HEK293T (cell line): ENCODE measurements around the gene HOXD10.
A peak's percentile ranks its signal among the peaks of the same experiment; 100 is the strongest.

Source experiments
- CTCF ChIA-PET: fragments of 350-600 bp; formaldehyde crosslinking; extraction: SDS; loops from one replicate; lab custom pipeline; 2021; ENCODE audit warnings: antibody characterized with exemption, inconsistent platforms; lab: Yijun Ruan, JAX
- POLR2A ChIA-PET: fragments of 350-600 bp; formaldehyde crosslinking; extraction: SDS; loops from one replicate; lab custom pipeline; 2020; ENCODE audit warnings: antibody characterized with exemption, inconsistent platforms; lab: Yijun Ruan, JAX
- DNase-seq: peaks from one replicate; pipeline ENCODE4 v3.0.0; 2012; ENCODE audit warnings: mixed read lengths; ENCODE audit errors: extremely low spot score
- ARNT ChIP-seq: fragments of 450-650 bp; IDR thresholded peaks from 2 replicates; pipeline ENCODE4 v1.6.1; 2017; ENCODE audit warnings: mild to moderate bottlenecking
- BHLHE40 ChIP-seq: fragments of 450-650 bp; IDR thresholded peaks from 2 replicates; pipeline ENCODE4 v1.6.1; 2016; ENCODE audit warnings: mild to moderate bottlenecking, moderate library complexity, borderline replicate concordance
- CTBP1 ChIP-seq: fragments of 450-650 bp; IDR thresholded peaks from 2 replicates; pipeline ENCODE4 v1.6.1; 2016; ENCODE audit warnings: borderline replicate concordance
- ELF4 ChIP-seq: fragments of 450-650 bp; IDR thresholded peaks from 2 replicates; pipeline ENCODE4 v1.6.1; 2017; ENCODE audit warnings: antibody characterized with exemption
- FOXA1 ChIP-seq: fragments of 450-650 bp; IDR thresholded peaks from 2 replicates; pipeline ENCODE4 v1.6.1; 2016; ENCODE audit warnings: mild to moderate bottlenecking
- FOXK2 ChIP-seq: fragments of 450-650 bp; IDR thresholded peaks from 2 replicates; pipeline ENCODE4 v1.6.1; 2016; ENCODE audit warnings: mild to moderate bottlenecking
- FOXM1 ChIP-seq: fragments of 450-650 bp; IDR thresholded peaks from 2 replicates; pipeline ENCODE4 v1.6.1; 2017; ENCODE audit warnings: mild to moderate bottlenecking, borderline replicate concordance
- HDGF ChIP-seq: fragments of 450-650 bp; IDR thresholded peaks from 2 replicates; pipeline ENCODE4 v1.6.1; 2017; ENCODE audit warnings: antibody characterized with exemption, borderline replicate concordance
- L3MBTL2 ChIP-seq: fragments of 450-650 bp; conservative IDR thresholded peaks from 2 replicates; pipeline ENCODE4 v1.6.1; 2016; ENCODE audit warnings: mild to moderate bottlenecking
- LEF1 ChIP-seq: fragments of 450-650 bp; IDR thresholded peaks from 2 replicates; pipeline ENCODE4 v1.6.1; 2017; ENCODE audit warnings: mild to moderate bottlenecking, borderline replicate concordance
- NFRKB ChIP-seq: fragments of 450-650 bp; IDR thresholded peaks from 2 replicates; pipeline ENCODE4 v1.6.1; 2016; ENCODE audit warnings: mild to moderate bottlenecking, moderate library complexity
- PKNOX1 ChIP-seq: fragments of 450-650 bp; IDR thresholded peaks from 2 replicates; pipeline ENCODE4 v1.6.1; 2016
- SP1 ChIP-seq: fragments of 450-650 bp; IDR thresholded peaks from 2 replicates; pipeline ENCODE4 v1.6.1; 2017
- SUZ12 ChIP-seq: fragments of 450-650 bp; IDR thresholded peaks from 2 replicates; pipeline ENCODE4 v1.6.1; 2016; ENCODE audit warnings: mild to moderate bottlenecking
- TARDBP ChIP-seq: fragments of 450-650 bp; IDR thresholded peaks from 2 replicates; pipeline ENCODE4 v1.6.1; 2016
- ZNF384 ChIP-seq: fragments of 450-650 bp; IDR thresholded peaks from 2 replicates; pipeline ENCODE4 v1.6.1; 2016

The HOXD10 gene

GRCh38 chr2:176162911-176163671 lies 46.5 kb downstream of the HOXD10 start:
- no peak for TF ChIP-seq SUZ12
- TF ChIP-seq BHLHE40: no peak
- DNase-seq: no peak
- ChIA-PET POLR2A (no interaction called here), CTCF (interaction anchor here (0.9 to 1.1 kb wide), 3 partner anchors 16 to 491 kb away, joined by 3 to 4 read pairs (median 3); no protein-coding TSS in a partner anchor)

- CTCF ChIA-PET: interaction anchor here (0.5 kb wide), 1 partner anchor 89 kb away, joined by 3 read pairs; no protein-coding TSS in a partner anchor
- no peak for TF ChIP-seq ZNF384
- no peak for TF ChIP-seq CTBP1
- no peak for DNase-seq
- POLR2A ChIA-PET: no interaction called here
Observed at GRCh38 chr2:176163672-176164056, 47.1 kb downstream of the HOXD10 start.

- no peak for TF ChIP-seq ELF4
- no peak for TF ChIP-seq PKNOX1
- TF ChIP-seq CTBP1: no peak
- TF ChIP-seq BHLHE40: no peak
- TF ChIP-seq FOXA1: no peak
- TF ChIP-seq FOXM1: no peak
- no peak for TF ChIP-seq SUZ12
- no peak for TF ChIP-seq ZNF384
- TF ChIP-seq NFRKB: no peak
- no peak for TF ChIP-seq TARDBP
- no peak for TF ChIP-seq SP1
- no peak for TF ChIP-seq ARNT
- no peak for TF ChIP-seq HDGF
- no peak for TF ChIP-seq FOXK2
- no peak for TF ChIP-seq LEF1
- no peak for TF ChIP-seq L3MBTL2
- ChIA-PET CTCF (interaction anchor here (0.5 kb wide), 1 partner anchor 89 kb away, joined by 3 read pairs; no protein-coding TSS in a partner anchor), POLR2A (interaction anchor here (0.9 to 2.6 kb wide), 3 partner anchors 10 to 105 kb away, joined by 3 to 11 read pairs (median 5); partner anchors contain the start of genes HOXD1 and MTX2)
- DNase-seq: no peak
Observed at GRCh38 chr2:176164201-176164600, 47.6 kb downstream of the HOXD10 start.

GRCh38 chr2:176164611-176165369 lies 48.2 kb downstream of the HOXD10 start:
- ChIA-PET CTCF (no interaction called here), POLR2A (interaction anchor here (0.9 to 2.6 kb wide), 3 partner anchors 10 to 105 kb away, joined by 3 to 11 read pairs (median 5); partner anchors contain the start of genes HOXD1 and MTX2)
- TF ChIP-seq PKNOX1: peak; percentile 40; the same call in 1 of the 2 replicates
- no peak for TF ChIP-seq FOXK2
- DNase-seq: no peak

GRCh38 chr2:176165370-176166050 lies 48.9 kb downstream of the HOXD10 start:
- TF ChIP-seq FOXA1: no peak
- TF ChIP-seq PKNOX1: peak; percentile 67
- DNase-seq: no peak
- ChIA-PET POLR2A (interaction anchor here (1.7 to 2.6 kb wide), 2 partner anchors 9 to 104 kb away, joined by 5 to 11 read pairs; partner anchors contain the start of gene MTX2), CTCF (no interaction called here)

GRCh38 chr2:176166272-176166671 lies 49.7 kb downstream of the HOXD10 start:
- POLR2A ChIA-PET: interaction anchor here (2.6 kb wide), 1 partner anchor 8 kb away, joined by 11 read pairs; no protein-coding TSS in a partner anchor
- no peak for TF ChIP-seq BHLHE40
- TF ChIP-seq NFRKB: no peak
- no peak for TF ChIP-seq SP1
- no peak for TF ChIP-seq L3MBTL2
- CTCF ChIA-PET: no interaction called here
- no peak for DNase-seq

GRCh38 chr2:176167398-176167797 lies 50.8 kb downstream of the HOXD10 start:
- ChIA-PET POLR2A (no interaction called here), CTCF (no interaction called here)
- TF ChIP-seq FOXM1 (no peak), CTBP1 (no peak), HDGF (no peak), ZNF384 (no peak), ELF4 (no peak), FOXK2 (no peak), SP1 (no peak), ARNT (no peak), BHLHE40 (no peak), NFRKB (no peak), PKNOX1 (no peak), FOXA1 (no peak), TARDBP (no peak)
- DNase-seq: no peak
